ENCODE results near the gene RCVRN. TPM values are rescaled to one million over a fixed set of nuclear protein-coding genes. Genes with fewer than 3 reads are reported as not detected.

Gene RCVRN
- not detected in 2 replicates for total RNA-seq (2014; rRNA removed; shearing (Covaris generic); ENCODE audit: low replicate concordance)

DNA sequence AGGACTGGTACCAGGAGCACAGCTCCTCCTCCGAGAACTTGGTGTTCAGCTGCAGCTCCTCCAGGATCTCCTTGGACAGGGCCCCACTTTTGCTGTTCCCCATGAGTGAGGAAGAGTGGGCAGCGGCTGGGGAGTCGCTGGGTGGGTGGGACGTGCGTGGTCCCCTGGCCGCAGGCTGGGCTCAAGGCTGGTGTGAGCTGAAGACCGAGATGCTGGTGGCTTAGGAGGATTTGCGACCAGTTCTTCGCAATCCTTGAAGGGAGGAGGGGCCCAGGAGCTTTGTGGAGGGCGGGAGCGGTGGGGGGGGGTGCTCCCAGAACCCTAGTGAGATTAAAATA lies at the start of gene RCVRN:
TSS of gene RCVRN (minus strand) at position 194 of the 338 bp plus-strand sequence. CDS start at position 103, 91 bp downstream.
- no peak within 1 kb of the TSS for H3K4me3 ChIP-seq
- H3K27me3 ChIP-seq = no peaks in the 10 kb centered on the region
- no peaks in the 10 kb centered on the region for H3K9me3 ChIP-seq
- no peak for DNase-seq
- no peaks in the 10 kb centered on the region for H3K36me3 ChIP-seq

DNA sequence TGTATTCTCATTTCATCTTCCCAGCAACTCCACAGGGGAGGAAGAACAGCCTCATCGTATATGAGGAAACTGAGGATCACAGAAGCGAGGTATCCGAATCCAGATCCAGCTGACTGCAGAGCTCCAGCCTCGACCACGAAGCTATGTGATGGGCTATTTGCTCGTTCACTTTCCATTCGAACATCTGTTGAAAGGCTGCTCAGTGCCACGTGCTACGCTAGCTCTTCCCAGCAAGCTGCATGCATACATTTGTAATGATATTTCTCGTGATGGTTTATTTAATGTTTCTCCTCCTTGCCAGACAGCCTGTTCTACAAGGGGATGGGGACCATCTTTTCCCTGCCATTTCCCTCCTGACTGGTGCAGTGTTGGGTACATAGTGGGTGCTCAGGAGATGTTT lies 48.4 kb upstream of the RCVRN start:
- H3K4me3 ChIP-seq = no peak overlapping the region
- H3K36me3 ChIP-seq = no peaks in the 10 kb centered on the region
- no peaks in the 10 kb centered on the region for H3K9me3 ChIP-seq
- no peak for DNase-seq
- no peaks in the 10 kb centered on the region for H3K27me3 ChIP-seq

DNA sequence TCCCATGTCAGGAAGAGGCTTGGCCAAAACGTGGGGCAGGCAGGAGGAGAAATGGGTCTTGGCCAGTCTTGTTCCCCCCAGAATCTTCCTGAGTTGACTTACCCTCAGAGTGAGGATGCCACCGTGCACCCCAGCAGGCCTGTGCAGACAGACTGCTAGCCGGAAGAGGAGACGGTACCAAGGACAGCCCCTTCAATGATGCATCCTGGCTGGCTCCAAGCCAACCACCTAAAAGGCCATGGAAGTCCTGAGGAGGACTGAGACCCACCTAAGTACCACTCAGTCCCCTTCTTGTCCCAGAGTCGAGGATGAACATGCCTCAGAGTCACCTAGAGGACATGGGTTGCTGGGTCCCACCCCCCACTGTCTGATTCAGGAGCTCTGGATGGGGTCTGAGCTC lies 46.7 kb upstream of the RCVRN start:
- Histone ChIP-seq H3K4me3 (no peak overlapping the region), H3K9me3 (no peaks in the 10 kb centered on the region), H3K27me3 (no peaks in the 10 kb centered on the region), H3K36me3 (no peaks in the 10 kb centered on the region)
- DNase-seq = no peak

DNA sequence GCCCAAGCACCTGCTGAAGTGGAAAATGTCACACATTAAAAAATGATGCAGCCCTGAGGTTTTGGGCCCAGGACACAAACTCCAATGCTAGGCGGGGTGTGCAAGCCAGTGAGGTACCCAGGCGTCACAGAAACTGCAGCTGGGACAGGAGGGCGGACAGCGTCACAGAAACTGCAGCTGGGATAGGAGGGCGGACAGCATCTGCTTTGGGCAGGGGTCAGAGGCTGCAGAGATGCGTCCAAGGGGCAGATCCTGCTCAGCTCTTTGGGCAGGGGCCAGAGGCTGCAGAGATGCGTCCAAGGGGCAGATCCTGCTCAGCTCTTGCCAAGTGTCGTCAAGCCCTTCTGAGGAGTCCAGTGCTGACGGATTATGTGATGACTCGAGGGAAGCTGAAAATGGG lies 43.9 kb upstream of the RCVRN start:
- Histone ChIP-seq H3K27me3 (no peaks in the 10 kb centered on the region), H3K36me3 (no peaks in the 10 kb centered on the region)

DNA sequence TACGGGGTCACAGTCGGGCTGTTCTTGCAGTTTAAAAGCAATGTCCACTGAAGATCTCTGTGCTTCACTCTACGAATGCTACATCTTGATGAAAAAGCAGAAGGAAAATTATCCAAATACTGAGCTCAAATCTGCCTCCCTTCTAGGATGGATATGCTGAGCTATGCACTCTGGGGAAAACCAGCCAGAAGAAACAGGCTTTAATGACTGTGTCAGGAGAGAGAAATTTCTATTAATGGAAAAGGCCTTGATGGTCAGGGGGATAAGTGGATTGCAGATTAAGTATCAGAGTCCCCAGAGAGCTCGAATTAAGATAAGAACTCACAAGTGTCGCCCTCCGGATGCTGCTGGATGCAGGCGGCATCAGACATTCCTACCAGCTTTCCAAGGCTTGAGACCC lies 39.6 kb upstream of the RCVRN start:
- H3K36me3 ChIP-seq = no peaks in the 10 kb centered on the region
- no peak overlapping the region for H3K4me3 ChIP-seq
- no peak for DNase-seq
- H3K27me3 ChIP-seq = no peaks in the 10 kb centered on the region; the same call in 1 of the 2 replicates
- no peaks in the 10 kb centered on the region for H3K9me3 ChIP-seq

More for the DNA sequence above, 43.9 kb upstream of the RCVRN start:
- no peak overlapping the region for H3K4me3 ChIP-seq
- no peak for DNase-seq
- no peaks in the 10 kb centered on the region for H3K9me3 ChIP-seq

DNA sequence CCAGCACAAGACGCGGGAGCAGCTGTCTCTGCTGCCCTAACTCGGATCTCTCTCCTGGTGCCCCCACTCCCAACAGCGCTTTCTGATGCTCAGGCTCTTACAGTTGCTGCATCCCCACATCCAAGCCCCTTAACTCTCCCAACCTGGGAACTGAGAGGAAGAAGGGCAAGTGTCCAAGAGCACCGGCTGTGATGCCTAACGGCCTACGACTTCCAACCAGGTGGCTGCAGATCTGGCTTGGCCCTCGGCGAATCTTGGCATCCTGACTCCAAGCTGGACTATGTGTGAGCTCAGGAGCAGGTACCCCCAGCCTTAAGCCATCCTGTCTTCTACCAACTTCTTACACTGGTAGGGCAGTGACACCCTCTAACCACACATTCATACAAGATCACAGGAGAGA lies 38.3 kb upstream of the RCVRN start:
- no peaks in the 10 kb centered on the region for H3K36me3 ChIP-seq
- H3K9me3 ChIP-seq = 0 out of 2 replicates have a peak, but pooled peaks cover 2% of the 10 kb centered on the region
- H3K27me3 ChIP-seq = no peaks in the 10 kb centered on the region; the same call in 1 of the 2 replicates
- no peak overlapping the region for H3K4me3 ChIP-seq
- no peak for DNase-seq

DNA sequence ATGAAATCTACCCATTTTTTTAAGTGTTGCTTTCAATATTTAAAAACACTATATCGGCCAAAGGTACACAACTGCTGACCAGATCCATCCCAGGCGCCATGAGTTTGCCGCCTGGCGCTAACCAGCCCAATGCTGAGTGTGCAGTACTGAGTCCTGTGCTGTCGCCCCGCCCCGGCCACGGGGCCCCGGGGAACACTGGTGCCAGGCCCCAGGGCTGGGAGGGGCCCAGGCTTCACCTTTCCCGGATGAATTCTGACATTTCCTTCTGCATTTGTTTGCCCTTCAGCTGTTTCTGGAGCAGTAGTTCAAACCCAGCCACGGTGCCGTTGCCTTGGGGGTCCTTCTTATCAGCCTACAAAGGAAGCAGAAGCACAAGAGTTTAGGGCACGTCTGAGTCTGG lies 37.8 kb upstream of the RCVRN start:
- H3K27me3 ChIP-seq = no peaks in the 10 kb centered on the region; the same call in 1 of the 2 replicates
- no peaks in the 10 kb centered on the region for H3K36me3 ChIP-seq
- DNase-seq = no peak
- 0 out of 2 replicates have a peak, but pooled peaks cover 2% of the 10 kb centered on the region for H3K9me3 ChIP-seq
- H3K4me3 ChIP-seq = no peak overlapping the region

DNA sequence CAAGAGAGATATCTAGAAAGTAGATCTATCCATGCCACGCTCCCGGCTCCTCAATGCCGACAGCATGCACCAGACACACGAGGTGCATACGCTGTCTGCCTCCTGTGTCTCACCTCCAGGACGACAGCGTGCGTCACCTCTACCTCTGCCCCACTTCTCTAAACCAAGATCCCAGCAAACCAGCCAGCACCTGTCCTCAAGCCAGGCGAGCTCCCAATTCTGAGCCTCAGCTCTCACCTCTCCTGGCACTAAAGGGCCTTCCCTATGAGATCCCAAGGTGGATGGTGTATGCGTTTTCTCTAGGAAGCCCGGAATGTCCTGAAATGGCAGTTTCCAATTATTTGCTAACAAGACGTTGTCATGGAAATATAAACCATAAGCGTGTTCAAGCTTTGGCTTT lies 36.2 kb upstream of the RCVRN start:
- Histone ChIP-seq H3K4me3 (no peak overlapping the region), H3K36me3 (no peaks in the 10 kb centered on the region), H3K27me3 (no peaks in the 10 kb centered on the region; the same call in 1 of the 2 replicates), H3K9me3 (0 out of 2 replicates have a peak, but pooled peaks cover 2% of the 10 kb centered on the region)
- no peak for DNase-seq

DNA sequence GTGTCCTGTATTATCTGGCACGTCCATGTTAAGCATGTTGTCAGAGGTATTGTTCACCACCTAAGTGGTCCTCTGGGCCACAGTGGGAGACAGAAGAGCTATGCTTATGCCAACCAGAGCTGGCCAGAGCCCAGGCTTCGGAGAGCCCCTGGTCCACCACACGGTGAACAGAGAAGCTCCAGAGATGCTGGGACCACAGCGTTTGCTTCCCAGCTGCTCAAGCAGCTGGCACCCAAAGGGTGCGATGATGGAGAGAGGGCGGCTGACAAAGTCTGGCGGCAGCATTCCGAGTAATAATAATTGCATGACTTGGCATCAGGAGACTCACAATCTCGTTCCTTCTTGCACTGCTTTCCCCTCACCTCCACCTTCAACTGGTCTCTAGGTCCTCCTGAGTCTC lies 35.8 kb upstream of the RCVRN start:
- Histone ChIP-seq H3K27me3 (no peaks in the 10 kb centered on the region; the same call in 1 of the 2 replicates), H3K9me3 (0 out of 2 replicates have a peak, but pooled peaks cover 2% of the 10 kb centered on the region), H3K36me3 (no peaks in the 10 kb centered on the region), H3K4me3 (no peak overlapping the region)
- DNase-seq = no peak

DNA sequence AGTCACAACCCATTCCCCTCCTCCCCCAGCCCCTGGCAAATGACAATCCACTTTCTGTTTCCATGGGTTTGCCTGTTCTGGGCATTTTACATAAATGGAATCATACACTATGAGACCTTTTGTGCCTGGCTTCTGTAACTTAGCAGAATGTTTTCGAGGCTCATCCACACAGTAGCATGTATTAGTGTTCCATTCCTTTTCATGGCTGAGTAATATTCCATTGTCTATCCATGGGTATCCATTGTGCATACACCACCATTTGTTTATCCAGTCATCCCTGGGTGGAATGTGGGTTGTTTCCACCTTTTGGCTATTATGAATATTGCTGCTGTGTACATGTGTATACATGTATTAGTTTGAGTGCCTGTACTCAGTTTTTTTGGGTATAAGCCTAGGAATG lies 33.7 kb upstream of the RCVRN start:
- Histone ChIP-seq H3K4me3 (no peak overlapping the region), H3K27me3 (no peaks in the 10 kb centered on the region; the same call in 1 of the 2 replicates), H3K36me3 (no peaks in the 10 kb centered on the region), H3K9me3 (0 out of 2 replicates have a peak, but pooled peaks cover 2% of the 10 kb centered on the region)
- DNase-seq = no peak

DNA sequence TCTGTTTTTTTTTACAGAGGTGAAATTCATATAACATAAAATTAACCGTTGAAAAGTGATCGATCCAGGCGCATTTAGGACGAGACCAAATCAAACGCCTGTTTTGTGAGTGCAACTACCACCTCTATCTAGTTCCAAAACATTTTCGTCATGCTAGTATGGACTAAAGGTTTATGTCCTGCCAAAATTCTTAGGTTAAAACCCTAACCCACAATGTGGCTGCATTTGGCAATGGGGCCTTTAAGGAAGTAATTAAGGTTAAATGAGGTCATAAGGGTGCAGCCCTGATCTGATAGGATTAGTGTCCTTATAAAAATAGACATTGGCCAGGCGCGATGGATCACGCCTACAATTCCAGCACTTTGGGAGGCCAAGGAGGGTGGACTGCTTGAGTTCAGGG lies 32.8 kb upstream of the RCVRN start:
- 0 out of 2 replicates have a peak, but pooled peaks cover 2% of the 10 kb centered on the region for H3K9me3 ChIP-seq

DNA sequence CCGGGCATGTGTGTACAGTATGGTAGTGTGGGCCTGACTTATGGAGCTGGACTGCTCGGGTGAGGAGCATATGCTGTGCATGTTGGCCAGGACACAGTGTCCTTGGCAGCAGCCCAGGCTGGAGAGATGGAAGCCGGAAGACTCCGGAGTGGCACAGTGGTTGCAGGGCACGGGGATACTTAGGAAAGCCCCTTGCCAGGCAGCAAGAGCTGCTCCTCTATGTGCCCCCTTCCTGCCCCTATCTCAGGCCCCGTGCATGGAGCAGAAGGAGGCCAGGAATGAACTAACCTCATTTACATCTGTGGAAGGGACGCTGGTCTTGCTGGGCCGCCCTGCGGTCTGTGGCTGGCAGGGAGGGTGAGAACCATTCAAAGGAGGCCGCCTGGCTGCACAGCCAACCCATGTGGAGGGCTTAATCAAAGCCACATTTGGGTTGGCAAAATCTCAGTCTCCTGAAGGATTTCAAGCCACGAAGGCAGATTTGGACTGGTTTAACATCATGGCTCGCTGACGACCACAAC lies 32.2 kb upstream of the RCVRN start:
- H3K27me3 ChIP-seq = no peaks in the 10 kb centered on the region; the same call in 1 of the 2 replicates
- no peaks in the 10 kb centered on the region for H3K36me3 ChIP-seq
- DNase-seq = no peak
- H3K4me3 ChIP-seq = no peak overlapping the region
- 0 out of 2 replicates have a peak, but pooled peaks cover 2% of the 10 kb centered on the region for H3K9me3 ChIP-seq

More for the DNA sequence above, 32.8 kb upstream of the RCVRN start:
- no peak for DNase-seq
- H3K27me3 ChIP-seq = no peaks in the 10 kb centered on the region; the same call in 1 of the 2 replicates
- no peaks in the 10 kb centered on the region for H3K36me3 ChIP-seq
- H3K4me3 ChIP-seq = no peak overlapping the region

DNA sequence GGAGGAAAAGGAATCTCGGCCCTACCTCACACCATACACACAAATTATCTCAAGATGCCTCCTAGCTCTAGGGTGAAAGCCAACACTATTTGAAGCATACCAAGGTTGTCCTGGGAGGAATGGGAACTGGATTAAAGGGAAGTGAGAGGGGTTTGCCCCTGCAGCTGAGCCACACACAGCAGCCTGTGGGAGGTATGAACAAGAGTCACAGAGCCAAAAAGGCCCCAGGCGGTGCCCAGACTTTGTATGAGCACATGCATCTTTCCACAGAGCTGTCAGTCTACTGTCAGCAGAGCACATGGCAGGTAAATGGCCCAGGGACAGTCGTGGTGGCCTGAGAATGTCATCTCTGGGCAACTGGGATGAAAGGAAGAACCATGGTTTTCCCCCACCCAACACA lies 31.0 kb upstream of the RCVRN start:
- no peak for DNase-seq
- Histone ChIP-seq H3K9me3 (0 out of 2 replicates have a peak, but pooled peaks cover 2% of the 10 kb centered on the region), H3K27me3 (no peaks in the 10 kb centered on the region; the same call in 1 of the 2 replicates), H3K4me3 (no peak overlapping the region), H3K36me3 (no peaks in the 10 kb centered on the region)

DNA sequence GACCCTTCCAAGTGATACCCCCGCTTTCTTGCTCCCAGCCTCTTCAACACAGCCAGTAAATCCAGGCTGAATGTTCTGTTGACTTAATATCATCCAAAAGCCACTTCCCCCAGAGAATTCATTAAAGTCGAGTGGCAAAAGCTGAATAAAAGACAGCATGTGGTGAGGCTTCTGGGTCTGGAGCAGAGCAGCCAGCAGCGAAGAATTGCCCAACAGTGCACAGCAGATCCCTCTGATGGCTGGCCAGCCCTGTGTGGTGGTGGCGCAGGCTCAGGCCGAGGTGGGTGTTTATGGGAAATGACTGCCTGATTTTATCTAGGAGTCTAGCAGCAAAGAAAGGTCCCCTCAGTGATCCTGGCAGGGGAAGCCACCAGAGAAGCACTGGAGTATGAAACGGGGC lies 30.3 kb upstream of the RCVRN start:
- H3K27me3 ChIP-seq = no peaks in the 10 kb centered on the region; the same call in 1 of the 2 replicates
- no peak overlapping the region for H3K4me3 ChIP-seq
- 0 out of 2 replicates have a peak, but pooled peaks cover 2% of the 10 kb centered on the region for H3K9me3 ChIP-seq
- no peak for DNase-seq
- H3K36me3 ChIP-seq = no peaks in the 10 kb centered on the region

DNA sequence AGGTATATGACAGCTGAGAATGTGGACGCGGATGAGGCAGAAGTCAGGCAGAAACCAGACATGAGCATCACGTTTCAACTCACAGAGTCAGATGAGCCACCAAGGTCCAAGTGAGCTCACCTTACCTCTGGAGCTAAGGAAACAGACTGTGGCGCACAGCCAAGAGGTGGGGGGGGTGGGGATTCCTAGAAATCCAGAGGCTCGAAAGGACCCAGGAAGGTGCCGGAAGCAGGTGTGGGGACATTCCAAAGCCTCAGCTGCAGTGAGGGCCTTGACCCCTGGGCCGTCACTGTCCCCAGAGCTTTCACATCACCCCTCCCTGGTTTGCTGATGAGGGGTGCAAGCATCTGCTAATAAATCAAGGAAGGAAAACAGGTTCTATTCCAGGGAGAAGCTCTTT lies 29.3 kb upstream of the RCVRN start:
- Histone ChIP-seq H3K36me3 (no peaks in the 10 kb centered on the region), H3K9me3 (0 out of 2 replicates have a peak, but pooled peaks cover 2% of the 10 kb centered on the region), H3K4me3 (no peak overlapping the region), H3K27me3 (no peaks in the 10 kb centered on the region)
- no peak for DNase-seq

DNA sequence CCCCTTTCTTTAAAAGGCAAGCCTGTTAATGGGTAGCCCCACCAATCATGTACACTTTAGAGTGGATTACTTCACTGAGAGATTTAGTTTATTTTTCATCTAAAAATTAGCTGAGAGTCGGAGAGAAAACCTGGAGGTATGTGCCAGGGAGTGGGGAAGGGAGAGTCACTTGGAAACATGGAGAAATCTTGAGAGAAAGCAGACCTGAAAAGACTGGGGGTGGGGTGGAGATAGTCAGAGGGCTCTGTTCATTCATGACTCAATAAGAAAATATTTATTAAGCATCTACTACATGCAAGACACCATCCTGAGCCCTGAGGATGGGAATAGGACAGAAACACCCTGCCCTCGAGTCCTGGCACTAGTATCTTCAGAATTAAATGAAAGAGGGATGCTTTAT lies 27.4 kb upstream of the RCVRN start:
- Histone ChIP-seq H3K27me3 (no peaks in the 10 kb centered on the region), H3K36me3 (no peaks in the 10 kb centered on the region), H3K4me3 (no peak overlapping the region), H3K9me3 (no peaks in the 10 kb centered on the region)
- DNase-seq = no peak

DNA sequence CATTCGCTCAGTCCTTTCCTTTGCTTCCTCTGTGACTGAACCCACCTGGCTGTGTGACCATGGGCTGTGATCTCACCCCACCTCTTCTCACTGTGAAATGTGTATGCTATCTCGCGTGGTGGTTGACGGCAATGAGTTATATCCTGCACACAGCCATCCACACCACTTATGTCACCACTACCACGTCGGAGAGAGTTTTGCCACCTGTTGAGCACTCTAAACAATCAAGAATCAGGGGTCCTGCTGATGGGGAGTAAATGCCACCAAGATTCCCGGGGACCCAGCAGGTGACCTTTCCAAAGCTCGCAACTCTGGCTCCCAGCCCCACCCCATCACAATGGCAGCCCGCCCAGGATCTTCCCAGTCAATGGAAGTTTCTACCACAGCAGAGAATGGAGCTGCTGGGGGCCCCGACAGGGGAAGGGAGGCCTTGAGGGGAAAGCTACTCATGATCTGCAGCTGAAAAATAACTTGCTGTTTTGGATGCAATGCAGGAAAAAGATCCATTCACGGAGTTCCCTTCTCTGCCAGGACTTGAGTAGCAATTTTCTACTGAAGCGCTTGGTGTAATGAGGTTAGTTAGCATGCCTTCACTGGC lies 26.2 kb upstream of the RCVRN start:
- H3K27me3 ChIP-seq = no peaks in the 10 kb centered on the region

DNA sequence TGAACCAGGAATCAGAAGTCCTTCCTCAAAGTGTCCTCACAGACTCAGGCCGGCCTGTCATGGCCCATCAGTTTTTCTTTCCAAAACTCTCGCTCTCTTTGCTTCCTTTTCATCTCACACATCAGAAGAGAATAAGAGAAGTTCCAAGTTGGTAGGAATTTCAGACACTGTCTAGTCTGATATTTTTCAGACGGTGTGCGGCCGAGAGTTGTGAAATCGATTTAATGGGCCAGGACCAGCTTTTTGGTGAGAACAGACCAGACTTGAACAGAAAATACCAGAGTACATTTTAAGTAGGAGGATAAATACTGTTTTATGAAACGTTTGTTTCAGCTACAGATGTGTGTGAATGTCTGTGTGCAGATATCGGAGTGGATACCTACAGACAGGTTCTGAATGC lies 24.8 kb upstream of the RCVRN start:
- DNase-seq = no peak
- Histone ChIP-seq H3K27me3 (no peaks in the 10 kb centered on the region), H3K9me3 (no peaks in the 10 kb centered on the region), H3K36me3 (no peaks in the 10 kb centered on the region), H3K4me3 (no peak overlapping the region)

More for the DNA sequence above, 26.2 kb upstream of the RCVRN start:
- H3K9me3 ChIP-seq = no peaks in the 10 kb centered on the region
- H3K36me3 ChIP-seq = no peaks in the 10 kb centered on the region
- no peak overlapping the region for H3K4me3 ChIP-seq
- no peak for DNase-seq
